ENCODE results near the gene BICD2. TPM values are rescaled to one million over a fixed set of nuclear protein-coding genes. Genes with fewer than 3 reads are reported as not detected.

Gene BICD2
- polyA plus RNA-seq, 3 donors: 13.8 to 29.4 (median 25.6) TPM

DNA sequence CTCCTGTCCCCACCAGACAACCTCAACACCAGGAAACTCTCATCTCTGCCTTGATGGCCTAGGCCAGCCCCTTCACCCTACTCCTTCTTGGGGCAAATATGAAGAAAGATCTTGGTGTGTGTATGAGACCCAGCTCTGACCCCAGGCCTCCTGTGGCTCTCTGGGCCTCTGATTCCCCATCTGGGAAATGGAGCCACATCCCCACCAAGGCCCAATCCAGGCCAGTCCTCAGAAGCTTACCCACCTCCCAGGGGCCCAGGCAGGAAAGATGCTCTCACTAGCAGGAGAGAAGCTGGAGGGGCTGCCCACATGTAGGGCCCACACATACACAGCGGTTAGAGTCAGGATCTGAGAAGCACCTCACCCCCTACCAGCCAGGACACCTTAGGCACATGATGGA, 38.9 kb downstream of the BICD2 start:
- H3K4me3 ChIP-seq (replicated peaks in 1 of 3; ENCODE audit: low read depth in 2 of 3, low read length in 3 of 3): no peak overlapping the region
- H4K20me1 ChIP-seq (ENCODE audit: insufficient read depth, low read length): peaks cover 98% of the 10 kb centered on the region
- Mint-ChIP-seq H3K9me3 (no peaks in the 10 kb centered on the region), H3K36me3 (peaks cover 69 to 88% of the 10 kb centered on the region in 2 donors), H3K4me3 (no peak overlapping the region), H3K27ac (peak overlapping the region in 5 of 7 donors; percentile 13 to 65 (median 46)), H3K27me3 (ENCODE audit: low read depth in 3 of 3) (peaks cover 0 to 2% (median 0%) of the 10 kb centered on the region in 3 donors), H3K4me1 (peaks cover 45% of the 10 kb centered on the region)
- H3K4me2 ChIP-seq (replicated peaks; ENCODE audit: extremely low read depth, low read length, poor library complexity, severe bottlenecking): no peak overlapping the region
- no peak overlapping the region for H3K27ac ChIP-seq (ENCODE audit: low read depth in 1 of 2, low read length in 2 of 2)
- peaks cover 26 to 30% of the 10 kb centered on the region in 2 donors for H3K4me1 ChIP-seq (ENCODE audit: control insufficient read depth in 1 of 2, insufficient read depth in 2 of 2, low read length in 2 of 2)
- H3K9ac ChIP-seq (ENCODE audit: insufficient read depth, low read length, poor library complexity, severe bottlenecking): no peak overlapping the region
- intact Hi-C loops (cut with micrococcal nuclease): no loop called here
- peaks cover 77 to 90% of the 10 kb centered on the region in 2 donors for H3K36me3 ChIP-seq (replicated peaks in 1 of 2; ENCODE audit: control insufficient read depth in 1 of 2, insufficient read depth in 2 of 2, low read length in 2 of 2)
- peaks cover 71% of the 10 kb centered on the region for H3K79me2 ChIP-seq (ENCODE audit: insufficient read depth, low read length)
- TF ChIP-seq, protein P1, sequence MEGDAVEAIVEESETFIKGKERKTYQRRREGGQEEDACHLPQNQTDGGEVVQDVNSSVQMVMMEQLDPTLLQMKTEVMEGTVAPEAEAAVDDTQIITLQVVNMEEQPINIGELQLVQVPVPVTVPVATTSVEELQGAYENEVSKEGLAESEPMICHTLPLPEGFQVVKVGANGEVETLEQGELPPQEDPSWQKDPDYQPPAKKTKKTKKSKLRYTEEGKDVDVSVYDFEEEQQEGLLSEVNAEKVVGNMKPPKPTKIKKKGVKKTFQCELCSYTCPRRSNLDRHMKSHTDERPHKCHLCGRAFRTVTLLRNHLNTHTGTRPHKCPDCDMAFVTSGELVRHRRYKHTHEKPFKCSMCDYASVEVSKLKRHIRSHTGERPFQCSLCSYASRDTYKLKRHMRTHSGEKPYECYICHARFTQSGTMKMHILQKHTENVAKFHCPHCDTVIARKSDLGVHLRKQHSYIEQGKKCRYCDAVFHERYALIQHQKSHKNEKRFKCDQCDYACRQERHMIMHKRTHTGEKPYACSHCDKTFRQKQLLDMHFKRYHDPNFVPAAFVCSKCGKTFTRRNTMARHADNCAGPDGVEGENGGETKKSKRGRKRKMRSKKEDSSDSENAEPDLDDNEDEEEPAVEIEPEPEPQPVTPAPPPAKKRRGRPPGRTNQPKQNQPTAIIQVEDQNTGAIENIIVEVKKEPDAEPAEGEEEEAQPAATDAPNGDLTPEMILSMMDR (IDR thresholded peaks at IDR 0.05): no peak
- no peak for DNase-seq
- WGBS (ENCODE audit: insufficient coverage): no CpG with 5 or more reads among the region's 1 CpG
- H3K9me3 ChIP-seq (replicated peaks in 1 of 2; ENCODE audit: control insufficient read depth in 1 of 2, insufficient read depth in 1 of 2, low read length in 2 of 2): no peaks in the 10 kb centered on the region
- no peak overlapping the region for H2AFZ ChIP-seq (ENCODE audit: insufficient read depth, low read depth, low read length, poor library complexity, severe bottlenecking)
- H3K27me3 ChIP-seq (ENCODE audit: control insufficient read depth in 2 of 2, insufficient read depth in 2 of 2, low read length in 2 of 2): no peaks in the 10 kb centered on the region

DNA sequence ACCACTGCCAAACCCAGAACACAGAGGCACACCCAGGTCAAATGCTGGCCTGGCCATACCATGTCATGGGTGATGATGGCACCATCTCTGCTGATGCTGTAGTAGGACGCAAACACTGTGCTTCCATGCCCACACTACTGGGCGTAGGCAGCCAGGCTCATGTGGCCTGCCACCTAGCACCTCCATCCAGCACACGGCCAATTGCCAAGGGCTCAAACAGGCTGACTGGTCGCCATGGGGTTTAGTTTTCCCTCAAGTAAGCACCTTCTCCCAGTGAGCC, 39.4 kb downstream of the BICD2 start:
- intact Hi-C loops (cut with micrococcal nuclease): no loop called here

More for the DNA sequence above, 39.4 kb downstream of the BICD2 start:
- Histone ChIP-seq H3K36me3 (replicated peaks in 1 of 2; ENCODE audit: control insufficient read depth in 1 of 2, insufficient read depth in 2 of 2, low read length in 2 of 2) (peaks cover 82 to 91% of the 10 kb centered on the region in 2 donors), H3K4me3 (replicated peaks in 1 of 3; ENCODE audit: low read depth in 2 of 3, low read length in 3 of 3) (no peak overlapping the region), H2AFZ (ENCODE audit: insufficient read depth, low read depth, low read length, poor library complexity, severe bottlenecking) (no peak overlapping the region), H4K20me1 (ENCODE audit: insufficient read depth, low read length) (peaks cover 97% of the 10 kb centered on the region), H3K4me2 (replicated peaks; ENCODE audit: extremely low read depth, low read length, poor library complexity, severe bottlenecking) (no peak overlapping the region), H3K9me3 (replicated peaks in 1 of 2; ENCODE audit: control insufficient read depth in 1 of 2, insufficient read depth in 1 of 2, low read length in 2 of 2) (no peaks in the 10 kb centered on the region), H3K27me3 (ENCODE audit: control insufficient read depth in 2 of 2, insufficient read depth in 2 of 2, low read length in 2 of 2) (no peaks in the 10 kb centered on the region), H3K79me2 (ENCODE audit: insufficient read depth, low read length) (peaks cover 65% of the 10 kb centered on the region), H3K9ac (ENCODE audit: insufficient read depth, low read length, poor library complexity, severe bottlenecking) (no peak overlapping the region), H3K4me1 (ENCODE audit: control insufficient read depth in 1 of 2, insufficient read depth in 2 of 2, low read length in 2 of 2) (peaks cover 26 to 30% of the 10 kb centered on the region in 2 donors), H3K27ac (ENCODE audit: low read depth in 1 of 2, low read length in 2 of 2) (no peak overlapping the region)
- peaks cover 0 to 3% (median 0%) of the 10 kb centered on the region in 3 donors for H3K27me3 Mint-ChIP-seq (ENCODE audit: low read depth in 3 of 3)
- peaks cover 43% of the 10 kb centered on the region for H3K4me1 Mint-ChIP-seq
- 98% methylated on average over 4 of the region's 4 CpGs for WGBS (ENCODE audit: insufficient coverage)
- peaks cover 70 to 90% of the 10 kb centered on the region in 2 donors for H3K36me3 Mint-ChIP-seq
- no peak for DNase-seq
- peak overlapping the region in 3 of 7 donors; percentile 44 to 65 (median 64) for H3K27ac Mint-ChIP-seq
- H3K4me3 Mint-ChIP-seq: no peak overlapping the region
- TF ChIP-seq, protein P1 (IDR thresholded peaks at IDR 0.05): no peak
- no peaks in the 10 kb centered on the region for H3K9me3 Mint-ChIP-seq
